ENCODE measurements around the gene ASCL3. TPM values are rescaled to one million over a fixed set of nuclear protein-coding genes. Genes with fewer than 3 reads are reported as not detected.
"Not testable (repeated sequence)": the region's sequence is repeated elsewhere in the genome, so short reads cannot be mapped to it uniquely, and the experiment has no call there.

ASCL3 gene
- total RNA-seq, 1 donor from 2014 or later, result not detected

- H3K4me3 Mint-ChIP-seq; DNase-seq (ENCODE audit: low spot score); H3K36me3 Mint-ChIP-seq (ENCODE audit: low read depth); H3K4me1 Mint-ChIP-seq (ENCODE audit: low read depth); H3K27ac Mint-ChIP-seq; H3K9me3 Mint-ChIP-seq; H3K27me3 Mint-ChIP-seq (ENCODE audit: insufficient read depth); intact Hi-C loops (cut with micrococcal nuclease): not testable (repeated sequence)
Measured at GRCh38 chr11:8935789-8936188, 7.0 kb downstream of the ASCL3 start.

- DNase-seq (ENCODE audit: low spot score), result no peak
- Mint-ChIP-seq H3K4me3 (no peak overlapping the region), H3K9me3 (no peaks in the 10 kb centered on the region), H3K27ac (no peak overlapping the region), H3K36me3 (ENCODE audit: low read depth) (no peaks in the 10 kb centered on the region), H3K27me3 (ENCODE audit: insufficient read depth) (no peaks in the 10 kb centered on the region), H3K4me1 (ENCODE audit: low read depth) (no peaks in the 10 kb centered on the region)
- intact Hi-C loops (cut with micrococcal nuclease), result no loop called here
Measured at GRCh38 chr11:8934742-8935488, 7.9 kb downstream of the ASCL3 start.

- H3K4me3 Mint-ChIP-seq, result no peak overlapping the region
- intact Hi-C loops (cut with micrococcal nuclease), result no loop called here
- H3K9me3 Mint-ChIP-seq, result no peaks in the 10 kb centered on the region
- H3K36me3 Mint-ChIP-seq (ENCODE audit: low read depth), result no peaks in the 10 kb centered on the region
- no peaks in the 10 kb centered on the region for H3K4me1 Mint-ChIP-seq (ENCODE audit: low read depth)
- no peak for DNase-seq (ENCODE audit: low spot score)
- no peaks in the 10 kb centered on the region for H3K27me3 Mint-ChIP-seq (ENCODE audit: insufficient read depth)
- H3K27ac Mint-ChIP-seq, result no peak overlapping the region
Measured at GRCh38 chr11:8933931-8934330, 8.9 kb downstream of the ASCL3 start.

- H3K4me3 Mint-ChIP-seq, result no peak within 1 kb of the TSS
Measured at GRCh38 chr11:8932564-8933180, 10.1 kb downstream of the ASCL3 start, which contains the start of gene C11orf16. TSS of gene C11orf16 (minus strand) at chr11:8932947. CDS start at chr11:8932308, 639 bp downstream.

GRCh38 chr11:8930456-8931175 is 12.2 kb downstream of the ASCL3 start:
- Mint-ChIP-seq H3K27ac (no peak overlapping the region), H3K36me3 (ENCODE audit: low read depth) (no peaks in the 10 kb centered on the region), H3K9me3 (no peaks in the 10 kb centered on the region), H3K27me3 (ENCODE audit: insufficient read depth) (no peaks in the 10 kb centered on the region), H3K4me3 (no peak overlapping the region), H3K4me1 (ENCODE audit: low read depth) (no peaks in the 10 kb centered on the region)
- DNase-seq (ENCODE audit: low spot score), result no peak
- intact Hi-C loops (cut with micrococcal nuclease), result no loop called here

More at GRCh38 chr11:8932564-8933180, 10.1 kb downstream of the ASCL3 start, which contains the start of gene C11orf16:
- Mint-ChIP-seq H3K4me1 (ENCODE audit: low read depth) (no peaks in the 10 kb centered on the region), H3K36me3 (ENCODE audit: low read depth) (no peaks in the 10 kb centered on the region), H3K27me3 (ENCODE audit: insufficient read depth) (no peaks in the 10 kb centered on the region), H3K27ac (no peak within 1 kb of the TSS), H3K9me3 (no peaks in the 10 kb centered on the region)
- intact Hi-C loops (cut with micrococcal nuclease), result no loop called here
- DNase-seq (ENCODE audit: low spot score), result no peak

GRCh38 chr11:8928981-8929615 is 13.7 kb downstream of the ASCL3 start:
- no peak for DNase-seq (ENCODE audit: low spot score)
- Mint-ChIP-seq H3K36me3 (ENCODE audit: low read depth) (no peaks in the 10 kb centered on the region), H3K27ac (no peak overlapping the region), H3K4me1 (ENCODE audit: low read depth) (no peaks in the 10 kb centered on the region), H3K27me3 (ENCODE audit: insufficient read depth) (no peaks in the 10 kb centered on the region), H3K9me3 (no peaks in the 10 kb centered on the region), H3K4me3 (no peak overlapping the region)
- intact Hi-C loops (cut with micrococcal nuclease), result no loop called here

- no peaks in the 10 kb centered on the region for H3K4me1 Mint-ChIP-seq (ENCODE audit: low read depth)
- DNase-seq (ENCODE audit: low spot score), result no peak
- H3K9me3 Mint-ChIP-seq, result no peaks in the 10 kb centered on the region
- no peak overlapping the region for H3K4me3 Mint-ChIP-seq
- H3K36me3 Mint-ChIP-seq (ENCODE audit: low read depth), result no peaks in the 10 kb centered on the region
- H3K27ac Mint-ChIP-seq, result no peak overlapping the region
- intact Hi-C loops (cut with micrococcal nuclease), result no loop called here
- H3K27me3 Mint-ChIP-seq (ENCODE audit: insufficient read depth), result no peaks in the 10 kb centered on the region
Measured at GRCh38 chr11:8928205-8928604, 14.6 kb downstream of the ASCL3 start.

- H3K4me1 Mint-ChIP-seq (ENCODE audit: low read depth), result no peaks in the 10 kb centered on the region
- H3K4me3 Mint-ChIP-seq, result no peak overlapping the region
- no peak for DNase-seq (ENCODE audit: low spot score)
- H3K36me3 Mint-ChIP-seq (ENCODE audit: low read depth), result peaks cover 3% of the 10 kb centered on the region
- H3K9me3 Mint-ChIP-seq, result no peaks in the 10 kb centered on the region
- no peak overlapping the region for H3K27ac Mint-ChIP-seq
- intact Hi-C loops (cut with micrococcal nuclease), result no loop called here
- no peaks in the 10 kb centered on the region for H3K27me3 Mint-ChIP-seq (ENCODE audit: insufficient read depth)
Measured at GRCh38 chr11:8927233-8927632, 15.6 kb downstream of the ASCL3 start.

- H3K9me3 Mint-ChIP-seq, result no peaks in the 10 kb centered on the region
- H3K36me3 Mint-ChIP-seq (ENCODE audit: low read depth), result peaks cover 3% of the 10 kb centered on the region
- H3K27ac Mint-ChIP-seq, result no peak overlapping the region
- intact Hi-C loops (cut with micrococcal nuclease), result no loop called here
- no peak overlapping the region for H3K4me3 Mint-ChIP-seq
- H3K27me3 Mint-ChIP-seq (ENCODE audit: insufficient read depth), result no peaks in the 10 kb centered on the region
- DNase-seq (ENCODE audit: low spot score), result no peak
- H3K4me1 Mint-ChIP-seq (ENCODE audit: low read depth), result no peaks in the 10 kb centered on the region
Measured at GRCh38 chr11:8926236-8926635, 16.6 kb downstream of the ASCL3 start.

GRCh38 chr11:8925711-8926110 is 17.1 kb downstream of the ASCL3 start:
- DNase-seq (ENCODE audit: low spot score), result no peak
- Mint-ChIP-seq H3K27me3 (ENCODE audit: insufficient read depth) (no peaks in the 10 kb centered on the region), H3K36me3 (ENCODE audit: low read depth) (peaks cover 3% of the 10 kb centered on the region), H3K27ac (no peak overlapping the region), H3K9me3 (no peaks in the 10 kb centered on the region), H3K4me1 (ENCODE audit: low read depth) (no peaks in the 10 kb centered on the region), H3K4me3 (no peak overlapping the region)
- intact Hi-C loops (cut with micrococcal nuclease), result no loop called here

GRCh38 chr11:8922691-8923090 is 20.1 kb downstream of the ASCL3 start:
- no peaks in the 10 kb centered on the region for H3K27me3 Mint-ChIP-seq (ENCODE audit: insufficient read depth)
- no peaks in the 10 kb centered on the region for H3K9me3 Mint-ChIP-seq

GRCh38 chr11:8917157-8917825 is 25.5 kb downstream of the ASCL3 start:
- no peaks in the 10 kb centered on the region for H3K27me3 Mint-ChIP-seq (ENCODE audit: insufficient read depth)
- H3K36me3 Mint-ChIP-seq (ENCODE audit: low read depth), result peaks cover 23% of the 10 kb centered on the region
- no peak overlapping the region for H3K27ac Mint-ChIP-seq
- peaks cover 21% of the 10 kb centered on the region for H3K4me1 Mint-ChIP-seq (ENCODE audit: low read depth)
- intact Hi-C loops (cut with micrococcal nuclease), result loop anchor here (10.0 kb wide), 1 partner anchor 1388 kb away; the partner anchor contains the start of gene ADM
- H3K9me3 Mint-ChIP-seq, result no peaks in the 10 kb centered on the region
- H3K4me3 Mint-ChIP-seq, result no peak overlapping the region
- no peak for DNase-seq (ENCODE audit: low spot score)

More at GRCh38 chr11:8922691-8923090, 20.1 kb downstream of the ASCL3 start:
- Mint-ChIP-seq H3K36me3 (ENCODE audit: low read depth) (peaks cover 15% of the 10 kb centered on the region), H3K27ac (no peak overlapping the region), H3K4me3 (no peak overlapping the region), H3K4me1 (ENCODE audit: low read depth) (no peaks in the 10 kb centered on the region)
- intact Hi-C loops (cut with micrococcal nuclease), result no loop called here
- DNase-seq (ENCODE audit: low spot score), result no peak

Measured in activated T-helper 1 cell treated with anti-CD3 and anti-CD28 coated beads, Interleukin-12 subunit alpha, Interleukin-12 subunit beta, Interleukin-2, Interleukin-4 antibody, amounts not matched to agents 30 ng/mL and 10 ng/mL and 1 ng/mL, durations not matched to agents 14 hours and 24 hours and 36 hours (primary cell).